ENCODE data around the gene RYR3. TPM values are rescaled to one million over a fixed set of nuclear protein-coding genes. Genes with fewer than 3 reads are reported as not detected.

Gene RYR3
- total and polyA plus RNA-seq, 10 of the 15 experiments (the other 5 are each of a cell fraction or from before 2014, with no cell fraction given): under 0.01 to 0.44 (median 0.16) TPM; not detected in 5

DNA sequence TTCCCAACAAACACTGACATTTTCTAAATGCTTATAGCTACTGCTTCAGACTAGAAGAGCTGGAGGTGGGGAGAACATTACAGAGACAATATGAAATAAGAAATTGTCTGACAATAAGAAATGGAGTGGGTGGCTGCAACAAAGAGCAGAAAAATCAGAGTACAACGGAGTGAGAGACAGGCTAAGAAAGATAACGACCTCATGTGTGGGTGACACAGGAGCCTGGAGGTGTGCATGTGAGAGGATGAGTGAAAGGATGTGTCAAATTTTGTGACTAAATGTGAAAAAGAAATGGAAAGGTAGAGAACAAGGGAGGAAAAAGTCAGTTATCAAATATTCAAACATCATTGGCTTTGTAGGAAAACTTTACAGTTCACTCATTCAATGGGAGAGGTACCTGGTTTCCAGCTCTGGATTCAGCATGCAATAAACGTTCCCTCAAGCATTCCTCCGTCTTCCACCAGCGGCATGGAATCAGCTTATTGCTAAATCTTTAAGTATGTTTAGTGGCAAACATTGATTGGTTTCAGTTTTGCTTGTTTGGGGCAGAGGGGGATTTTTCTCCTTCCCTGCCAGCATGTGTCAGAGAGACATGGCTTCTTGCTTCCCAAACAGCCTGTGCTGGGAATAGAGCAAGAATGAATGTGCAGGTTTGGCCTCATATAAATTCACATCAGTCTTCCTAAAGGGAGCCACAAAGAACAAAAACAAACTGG, 553.8 kb downstream of the RYR3 start:
- TF ChIP-seq MEF2A (IDR thresholded peaks at IDR 0.05; ENCODE audit: insufficient read depth, low read depth, low read length): no peak
- TF ChIP-seq ZNF384 (IDR thresholded peaks at IDR 0.05; ENCODE audit: borderline replicate concordance, low read depth, low read length): no peak
- TF ChIP-seq, protein P1, sequence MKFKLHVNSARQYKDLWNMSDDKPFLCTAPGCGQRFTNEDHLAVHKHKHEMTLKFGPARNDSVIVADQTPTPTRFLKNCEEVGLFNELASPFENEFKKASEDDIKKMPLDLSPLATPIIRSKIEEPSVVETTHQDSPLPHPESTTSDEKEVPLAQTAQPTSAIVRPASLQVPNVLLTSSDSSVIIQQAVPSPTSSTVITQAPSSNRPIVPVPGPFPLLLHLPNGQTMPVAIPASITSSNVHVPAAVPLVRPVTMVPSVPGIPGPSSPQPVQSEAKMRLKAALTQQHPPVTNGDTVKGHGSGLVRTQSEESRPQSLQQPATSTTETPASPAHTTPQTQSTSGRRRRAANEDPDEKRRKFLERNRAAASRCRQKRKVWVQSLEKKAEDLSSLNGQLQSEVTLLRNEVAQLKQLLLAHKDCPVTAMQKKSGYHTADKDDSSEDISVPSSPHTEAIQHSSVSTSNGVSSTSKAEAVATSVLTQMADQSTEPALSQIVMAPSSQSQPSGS (IDR thresholded peaks at IDR 0.05; ENCODE audit: low read length): no peak
- no peak for TF ChIP-seq YBX1 (IDR thresholded peaks at IDR 0.05)
- no peak for TF ChIP-seq SIN3A (IDR thresholded peaks at IDR 0.05; ENCODE audit: low read depth, low read length)
- TF ChIP-seq SIX5 (IDR thresholded peaks at IDR 0.05; ENCODE audit: low read depth, low read length, severe bottlenecking): no peak
- TF ChIP-seq TCF7 (IDR thresholded peaks at IDR 0.05; ENCODE audit: borderline replicate concordance): no peak
- TF ChIP-seq CHD1 (IDR thresholded peaks at IDR 0.05; ENCODE audit: low read depth, low read length): no peak
- no peak for TF ChIP-seq CREM (IDR thresholded peaks at IDR 0.05; ENCODE audit: low read depth)
- no peak for TF ChIP-seq IRF4 (IDR thresholded peaks at IDR 0.05; ENCODE audit: low read depth, low read length)
- CTCF ChIA-PET: interaction anchor here (0.8 kb wide), 1 partner anchor 45 kb away, joined by 3 read pairs; no protein-coding TSS in a partner anchor
- Histone ChIP-seq H3K27ac (ENCODE audit: control insufficient read depth, insufficient read depth) (no peak overlapping the region), H4K20me1 (ENCODE audit: control insufficient read depth, insufficient read depth) (no peaks in the 10 kb centered on the region), H3K79me2 (ENCODE audit: control insufficient read depth, insufficient read depth, low read length) (no peaks in the 10 kb centered on the region), H3K27me3 (replicated peaks in 1 of 2; ENCODE audit: control insufficient read depth in 2 of 2, insufficient read depth in 2 of 2, low read length in 1 of 2) (no peaks in the 10 kb centered on the region), H3K9ac (ENCODE audit: control insufficient read depth, insufficient read depth, low read length) (no peak overlapping the region), H2AFZ (ENCODE audit: control insufficient read depth, low read depth, low read length) (no peak overlapping the region), H3K36me3 (ENCODE audit: control insufficient read depth in 2 of 2, insufficient read depth in 2 of 2, low read length in 1 of 2) (peaks cover 2 to 3% of the 10 kb centered on the region in 2 experiments), H3K9me3 (replicated peaks; ENCODE audit: control insufficient read depth, insufficient read depth, low read length) (no peaks in the 10 kb centered on the region), H3K4me2 (ENCODE audit: control insufficient read depth, insufficient read depth) (no peak overlapping the region), H3K4me1 (ENCODE audit: control insufficient read depth, insufficient read depth, low read length) (no peaks in the 10 kb centered on the region), H3K4me3 (no peak overlapping the region)
- SMC1A ChIA-PET (ENCODE audit: uncharacterized antibody, unreplicated experiment): no interaction called here
- ATAC-seq (no peak), DNase-seq (ENCODE audit: low read depth, low spot score) (no peak), FAIRE-seq (no peak)
- no TSS peak for BruUV-seq (replicated peaks)
- 97% methylated on average over 5 of the region's 5 CpGs for WGBS (ENCODE audit: insufficient coverage, insufficient replicate concordance, low lambda C conversion rate, missing lambda C conversion rate)
- in situ Hi-C loops (cut with MboI): no loop called here
- intact Hi-C loops (cut with micrococcal nuclease; ENCODE audit: unreplicated experiment): no loop called here
- RAD21 ChIA-PET (ENCODE audit: unreplicated experiment): interaction anchor here (0.5 kb wide), 1 partner anchor 48 kb away, joined by 3 read pairs; no protein-coding TSS in a partner anchor
- POLR2A ChIA-PET: no interaction called here
